ENCODE data around the gene PIP4K2A.
A peak's percentile ranks its signal among the peaks of the same experiment; 100 is the strongest.

Gene PIP4K2A

GRCh38 chr10:22659866-22660265 is 54.5 kb downstream of the PIP4K2A start:
- no peak for DNase-seq

- no peak for DNase-seq
Measured at GRCh38 chr10:22658745-22659410, 55.5 kb downstream of the PIP4K2A start.

- DNase-seq: no peak
Measured at GRCh38 chr10:22657566-22658225, 56.7 kb downstream of the PIP4K2A start.

- DNase-seq: no peak
Measured at GRCh38 chr10:22657024-22657423, 57.4 kb downstream of the PIP4K2A start.

- DNase-seq: no peak
Measured at GRCh38 chr10:22656036-22656435, 58.3 kb downstream of the PIP4K2A start.

GRCh38 chr10:22655312-22655981 is 58.9 kb downstream of the PIP4K2A start:
- DNase-seq: peak; percentile 66

- DNase-seq: no peak
Measured at GRCh38 chr10:22652988-22653481, 61.3 kb downstream of the PIP4K2A start.

GRCh38 chr10:22651276-22651980 is 63.0 kb downstream of the PIP4K2A start:
- DNase-seq: no peak

- no peak for DNase-seq
Measured at GRCh38 chr10:22649994-22650393, 64.4 kb downstream of the PIP4K2A start.

GRCh38 chr10:22649390-22649841 is 65.0 kb downstream of the PIP4K2A start:
- DNase-seq: no peak

GRCh38 chr10:22648547-22648961 is 65.8 kb downstream of the PIP4K2A start:
- DNase-seq: no peak

GRCh38 chr10:22647244-22647643 is 67.1 kb downstream of the PIP4K2A start:
- DNase-seq: no peak

- DNase-seq: no peak
Measured at GRCh38 chr10:22646388-22646853, 68.0 kb downstream of the PIP4K2A start.

- DNase-seq: no peak
Measured at GRCh38 chr10:22644222-22644621, 70.2 kb downstream of the PIP4K2A start.

GRCh38 chr10:22643775-22644174 is 70.6 kb downstream of the PIP4K2A start:
- no peak for DNase-seq

- DNase-seq: no peak
Measured at GRCh38 chr10:22643116-22643515, 71.3 kb downstream of the PIP4K2A start.

- no peak for DNase-seq
Measured at GRCh38 chr10:22641743-22642142, 72.6 kb downstream of the PIP4K2A start.

GRCh38 chr10:22640359-22640758 is 74.0 kb downstream of the PIP4K2A start:
- peak; percentile 52 for DNase-seq

GRCh38 chr10:22638863-22639262 is 75.5 kb downstream of the PIP4K2A start:
- no peak for DNase-seq

GRCh38 chr10:22637491-22637890 is 76.9 kb downstream of the PIP4K2A start:
- DNase-seq: no peak

- no peak for DNase-seq
Measured at GRCh38 chr10:22635650-22636049, 78.7 kb downstream of the PIP4K2A start.

- DNase-seq: no peak
Measured at GRCh38 chr10:22634606-22635459, 79.5 kb downstream of the PIP4K2A start.

All from DMS53 (cell line).